GM23338 (cell line): ENCODE results near the gene SYTL1. TPM values are rescaled to one million over a fixed set of nuclear protein-coding genes. Genes with fewer than 3 reads are reported as not detected.

Experiments
- ATAC-seq: fragments of 200-7000 bp; cut with Tn5 transposase; 3 replicates; pipeline ENCODE4 v1.9.1; 2020
- DNase-seq: peaks from one replicate; pipeline ENCODE4 v3.0.0-alpha.2; 2015; ENCODE audit warnings: low spot score
- H2AFZ ChIP-seq: fragments of 200-600 bp; sonication (generic); 2 replicates; pipeline ENCODE4 v1.8.0; 2016; ENCODE audit warnings: antibody characterized with exemption, mild to moderate bottlenecking, moderate library complexity
- H3F3A ChIP-seq: fragments of 200-600 bp; sonication (generic); replicated peaks from 2 replicates; pipeline ENCODE4 v1.8.0; 2017; ENCODE audit warnings: antibody characterized with exemption, mixed run types, low read depth
- H3K27ac ChIP-seq: fragments of 200-600 bp; sonication (generic); 2 replicates; pipeline ENCODE4 v1.6.1; 2016; ENCODE audit warnings: low read depth
- H3K27me3 ChIP-seq: fragments of 200-600 bp; sonication (generic); 2 replicates; pipeline ENCODE4 v1.8.0; 2016; ENCODE audit warnings: mild to moderate bottlenecking, mixed run types, moderate library complexity; ENCODE audit not compliant: insufficient read depth
- H3K36me3 ChIP-seq: fragments of 200-600 bp; sonication (generic); 2 replicates; pipeline ENCODE4 v1.8.0; 2016; ENCODE audit warnings: mild to moderate bottlenecking; ENCODE audit not compliant: insufficient read depth
- H3K4me1 ChIP-seq: fragments of 200-600 bp; sonication (generic); 2 replicates; pipeline ENCODE4 v1.8.0; 2016; ENCODE audit warnings: mild to moderate bottlenecking, moderate library complexity; ENCODE audit not compliant: insufficient read depth
- H3K4me2 ChIP-seq: fragments of 200-600 bp; sonication (generic); 2 replicates; pipeline ENCODE4 v1.7.1; 2017; ENCODE audit warnings: mixed run types
- H3K4me3 ChIP-seq: fragments of 200-600 bp; sonication (generic); 2 replicates; pipeline ENCODE4 v1.6.1; 2016; ENCODE audit warnings: mixed run types
- H3K79me2 ChIP-seq: fragments of 200-600 bp; sonication (generic); replicated peaks from 2 replicates; pipeline ENCODE4 v1.8.0; 2017; ENCODE audit warnings: mild to moderate bottlenecking; ENCODE audit not compliant: insufficient read depth
- H3K9me2 ChIP-seq: fragments of 200-600 bp; sonication (generic); 2 replicates; pipeline ENCODE4 v1.8.0; 2017; ENCODE audit not compliant: insufficient read depth
- H4K20me1 ChIP-seq: fragments of 200-600 bp; sonication (generic); replicated peaks from 2 replicates; pipeline ENCODE4 v1.8.0; 2017; ENCODE audit warnings: mild to moderate bottlenecking; ENCODE audit not compliant: insufficient read depth
- H3K27ac Mint-ChIP-seq: 2 replicates; pipeline ENCODE4 v1.8.0; 2020; ENCODE audit warnings: inconsistent platforms, mild to moderate bottlenecking, moderate library complexity, mixed read lengths
- H3K27me3 Mint-ChIP-seq: 3 replicates; pipeline ENCODE4 v1.8.0; 2022; ENCODE audit warnings: low read depth, mild to moderate bottlenecking, moderate library complexity, mixed read lengths, inconsistent platforms; ENCODE audit not compliant: insufficient read depth, poor library complexity
- H3K36me3 Mint-ChIP-seq: 3 replicates; pipeline ENCODE4 v1.8.0; 2021; ENCODE audit warnings: low read depth, mild to moderate bottlenecking, inconsistent platforms, moderate library complexity, mixed read lengths
- H3K4me1 Mint-ChIP-seq: 3 replicates; pipeline ENCODE4 v1.8.0; 2020; ENCODE audit warnings: mild to moderate bottlenecking, inconsistent platforms, mixed read lengths
- H3K4me3 Mint-ChIP-seq: 3 replicates; pipeline ENCODE4 v1.8.0; 2021; ENCODE audit warnings: moderate library complexity, mild to moderate bottlenecking, inconsistent platforms, mixed read lengths
- H3K9me3 Mint-ChIP-seq: 3 replicates; pipeline ENCODE4 v1.8.0; 2020; ENCODE audit warnings: moderate library complexity, mild to moderate bottlenecking, inconsistent platforms, mixed read lengths
- CREB1 ChIP-seq: fragments of 250-450 bp; sonication (Bioruptor Pico); IDR thresholded peaks from 2 replicates; pipeline ENCODE4 v1.5.0; 2020; ENCODE audit warnings: low read depth, mild to moderate bottlenecking, moderate library complexity
- CTCF ChIP-seq, 2 experiments: fragments of 200-600 bp in 1 of 2; sonication (generic) in 1 of 2; conservative IDR thresholded peaks; 2 replicates each; pipeline versions ENCODE4 v1.5.1 to v1.6.1; 2016 to 2017; ENCODE audit warnings: antibody characterized with exemption in 2 of 2, low read depth in 2 of 2, mild to moderate bottlenecking in 2 of 2, moderate library complexity in 1 of 2
- EZH2 ChIP-seq: fragments of 200-600 bp; sonication (generic); IDR thresholded peaks from one replicate; pipeline ENCODE4 v1.8.0; 2017; ENCODE audit warnings: antibody characterized with exemption, mild to moderate bottlenecking, low read depth; ENCODE audit not compliant: unreplicated experiment
- EZH2phosphoT487 ChIP-seq: fragments of 200-600 bp; sonication (generic); IDR thresholded peaks from one replicate; pipeline ENCODE4 v1.8.1; 2018; ENCODE audit warnings: antibody characterized with exemption; ENCODE audit not compliant: unreplicated experiment
- JUNB ChIP-seq: IDR thresholded peaks from one replicate; pipeline ENCODE4 v1.6.1; 2016; ENCODE audit warnings: antibody characterized with exemption; ENCODE audit not compliant: unreplicated experiment
- NANOG ChIP-seq: IDR thresholded peaks from 2 replicates; pipeline ENCODE4 v1.6.1; 2016; ENCODE audit warnings: antibody characterized with exemption, borderline replicate concordance
- REST ChIP-seq: IDR thresholded peaks from one replicate; pipeline ENCODE4 v1.6.1; 2018; ENCODE audit warnings: antibody characterized with exemption; ENCODE audit not compliant: unreplicated experiment
- ZNF114 ChIP-seq: fragments of 250-450 bp; sonication (Bioruptor Pico); IDR thresholded peaks from 2 replicates; pipeline ENCODE4 v1.5.0; 2020; ENCODE audit warnings: mild to moderate bottlenecking, moderate library complexity
- ZNF331 ChIP-seq: fragments of 250-450 bp; sonication (Bioruptor Pico); IDR thresholded peaks from 2 replicates; pipeline ENCODE4 v1.5.0; 2020; ENCODE audit warnings: low read depth, mild to moderate bottlenecking, moderate library complexity
- polyA plus RNA-seq: library from polyadenylated mRNA; unstranded; fragments of >200 nt; fragmentation: Nextera tagmentation; extraction: Ambion mirVana; gene quantifications from 2 replicates; pipeline ENCODE4 v1.2.1, GENCODE V29; 2016
- total RNA-seq: library from RNA; depleted of rRNA; stranded (reverse); fragments of >200 nt; shearing (Covaris generic); gene quantifications from 2 replicates; pipeline ENCODE4 v1.2.3, GENCODE V29; 2014
- TF ChIP-seq, protein P1 (sequence below): fragments of 250-450 bp; sonication (Bioruptor Pico); IDR thresholded peaks from 2 replicates; pipeline ENCODE4 v1.5.0; 2020; ENCODE audit warnings: mild to moderate bottlenecking, moderate library complexity
- TF ChIP-seq, protein P2 (sequence below): IDR thresholded peaks from 2 replicates; pipeline ENCODE4 v1.6.1; 2016; ENCODE audit warnings: antibody characterized with exemption

Gene SYTL1
- total and polyA plus RNA-seq, 2 experiments from 2014 or later, result 4.9 to 12.3 TPM

DNA sequence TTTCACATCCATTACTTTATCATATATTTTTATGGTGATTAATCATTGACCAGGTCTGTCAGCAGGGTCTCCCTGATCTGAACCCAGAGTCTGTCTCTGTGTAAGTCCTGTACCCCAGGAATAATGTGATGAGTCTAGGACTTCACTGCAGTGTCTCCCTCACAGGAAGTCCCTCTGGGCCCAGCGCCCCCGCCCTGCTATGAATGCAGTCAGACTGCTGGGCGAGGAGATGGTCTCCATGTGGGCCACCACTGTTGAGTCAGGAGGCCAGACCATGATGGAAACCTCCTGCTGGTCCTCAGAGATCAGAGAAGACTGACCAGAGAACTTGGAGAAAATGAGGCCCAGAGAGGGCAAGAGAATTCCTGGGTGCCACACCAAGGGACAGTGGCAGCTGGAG lies 10.4 kb upstream of the SYTL1 start:
- no peak overlapping the region for H3K4me2 ChIP-seq
- peaks cover 44% of the 10 kb centered on the region for H3K36me3 Mint-ChIP-seq
- no peak overlapping the region for H3K4me3 ChIP-seq
- peaks cover 9% of the 10 kb centered on the region for H3K27me3 Mint-ChIP-seq
- peaks cover 15% of the 10 kb centered on the region for H4K20me1 ChIP-seq
- DNase-seq (no peak), ATAC-seq (no peak)
- H3K4me3 Mint-ChIP-seq, result no peak overlapping the region
- no peaks in the 10 kb centered on the region for H3K4me1 ChIP-seq
- no peak overlapping the region for H3K27ac ChIP-seq
- H3K9me2 ChIP-seq, result no peaks in the 10 kb centered on the region
- no peak overlapping the region for H3K27ac Mint-ChIP-seq
- no peak overlapping the region for H2AFZ ChIP-seq
- TF ChIP-seq REST (no peak), EZH2 (no peak), ZNF114 (CRISPR knock-in tag) (no peak), JUNB (no peak), CREB1 (no peak), EZH2phosphoT487 (no peak), CTCF (conservative IDR thresholded peaks at IDR 0.05; ENCODE audit: low read depth in 2 of 2) (no peak), ZNF331 (CRISPR knock-in tag) (no peak), NANOG (no peak)
- TF ChIP-seq, protein P1, sequence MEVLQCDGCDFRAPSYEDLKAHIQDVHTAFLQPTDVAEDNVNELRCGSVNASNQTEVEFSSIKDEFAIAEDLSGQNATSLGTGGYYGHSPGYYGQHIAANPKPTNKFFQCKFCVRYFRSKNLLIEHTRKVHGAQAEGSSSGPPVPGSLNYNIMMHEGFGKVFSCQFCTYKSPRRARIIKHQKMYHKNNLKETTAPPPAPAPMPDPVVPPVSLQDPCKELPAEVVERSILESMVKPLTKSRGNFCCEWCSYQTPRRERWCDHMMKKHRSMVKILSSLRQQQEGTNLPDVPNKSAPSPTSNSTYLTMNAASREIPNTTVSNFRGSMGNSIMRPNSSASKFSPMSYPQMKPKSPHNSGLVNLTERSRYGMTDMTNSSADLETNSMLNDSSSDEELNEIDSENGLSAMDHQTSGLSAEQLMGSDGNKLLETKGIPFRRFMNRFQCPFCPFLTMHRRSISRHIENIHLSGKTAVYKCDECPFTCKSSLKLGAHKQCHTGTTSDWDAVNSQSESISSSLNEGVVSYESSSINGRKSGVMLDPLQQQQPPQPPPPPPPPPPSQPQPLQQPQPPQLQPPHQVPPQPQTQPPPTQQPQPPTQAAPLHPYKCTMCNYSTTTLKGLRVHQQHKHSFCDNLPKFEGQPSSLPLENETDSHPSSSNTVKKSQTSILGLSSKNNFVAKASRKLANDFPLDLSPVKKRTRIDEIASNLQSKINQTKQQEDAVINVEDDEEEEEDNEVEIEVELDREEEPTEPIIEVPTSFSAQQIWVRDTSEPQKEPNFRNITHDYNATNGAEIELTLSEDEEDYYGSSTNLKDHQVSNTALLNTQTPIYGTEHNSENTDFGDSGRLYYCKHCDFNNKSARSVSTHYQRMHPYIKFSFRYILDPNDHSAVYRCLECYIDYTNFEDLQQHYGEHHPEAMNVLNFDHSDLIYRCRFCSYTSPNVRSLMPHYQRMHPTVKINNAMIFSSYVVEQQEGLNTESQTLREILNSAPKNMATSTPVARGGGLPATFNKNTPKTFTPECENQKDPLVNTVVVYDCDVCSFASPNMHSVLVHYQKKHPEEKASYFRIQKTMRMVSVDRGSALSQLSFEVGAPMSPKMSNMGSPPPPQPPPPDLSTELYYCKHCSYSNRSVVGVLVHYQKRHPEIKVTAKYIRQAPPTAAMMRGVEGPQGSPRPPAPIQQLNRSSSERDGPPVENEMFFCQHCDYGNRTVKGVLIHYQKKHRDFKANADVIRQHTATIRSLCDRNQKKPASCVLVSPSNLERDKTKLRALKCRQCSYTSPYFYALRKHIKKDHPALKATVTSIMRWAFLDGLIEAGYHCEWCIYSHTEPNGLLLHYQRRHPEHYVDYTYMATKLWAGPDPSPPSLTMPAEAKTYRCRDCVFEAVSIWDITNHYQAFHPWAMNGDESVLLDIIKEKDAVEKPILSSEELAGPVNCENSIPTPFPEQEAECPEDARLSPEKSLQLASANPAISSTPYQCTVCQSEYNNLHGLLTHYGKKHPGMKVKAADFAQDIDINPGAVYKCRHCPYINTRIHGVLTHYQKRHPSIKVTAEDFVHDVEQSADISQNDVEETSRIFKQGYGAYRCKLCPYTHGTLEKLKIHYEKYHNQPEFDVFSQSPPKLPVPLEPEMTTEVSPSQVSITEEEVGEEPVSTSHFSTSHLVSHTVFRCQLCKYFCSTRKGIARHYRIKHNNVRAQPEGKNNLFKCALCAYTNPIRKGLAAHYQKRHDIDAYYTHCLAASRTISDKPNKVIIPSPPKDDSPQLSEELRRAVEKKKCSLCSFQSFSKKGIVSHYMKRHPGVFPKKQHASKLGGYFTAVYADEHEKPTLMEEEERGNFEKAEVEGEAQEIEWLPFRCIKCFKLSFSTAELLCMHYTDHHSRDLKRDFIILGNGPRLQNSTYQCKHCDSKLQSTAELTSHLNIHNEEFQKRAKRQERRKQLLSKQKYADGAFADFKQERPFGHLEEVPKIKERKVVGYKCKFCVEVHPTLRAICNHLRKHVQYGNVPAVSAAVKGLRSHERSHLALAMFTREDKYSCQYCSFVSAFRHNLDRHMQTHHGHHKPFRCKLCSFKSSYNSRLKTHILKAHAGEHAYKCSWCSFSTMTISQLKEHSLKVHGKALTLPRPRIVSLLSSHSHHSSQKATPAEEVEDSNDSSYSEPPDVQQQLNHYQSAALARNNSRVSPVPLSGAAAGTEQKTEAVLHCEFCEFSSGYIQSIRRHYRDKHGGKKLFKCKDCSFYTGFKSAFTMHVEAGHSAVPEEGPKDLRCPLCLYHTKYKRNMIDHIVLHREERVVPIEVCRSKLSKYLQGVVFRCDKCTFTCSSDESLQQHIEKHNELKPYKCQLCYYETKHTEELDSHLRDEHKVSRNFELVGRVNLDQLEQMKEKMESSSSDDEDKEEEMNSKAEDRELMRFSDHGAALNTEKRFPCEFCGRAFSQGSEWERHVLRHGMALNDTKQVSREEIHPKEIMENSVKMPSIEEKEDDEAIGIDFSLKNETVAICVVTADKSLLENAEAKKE (CRISPR knock-in tag), result no peak
- TF ChIP-seq, protein P2, sequence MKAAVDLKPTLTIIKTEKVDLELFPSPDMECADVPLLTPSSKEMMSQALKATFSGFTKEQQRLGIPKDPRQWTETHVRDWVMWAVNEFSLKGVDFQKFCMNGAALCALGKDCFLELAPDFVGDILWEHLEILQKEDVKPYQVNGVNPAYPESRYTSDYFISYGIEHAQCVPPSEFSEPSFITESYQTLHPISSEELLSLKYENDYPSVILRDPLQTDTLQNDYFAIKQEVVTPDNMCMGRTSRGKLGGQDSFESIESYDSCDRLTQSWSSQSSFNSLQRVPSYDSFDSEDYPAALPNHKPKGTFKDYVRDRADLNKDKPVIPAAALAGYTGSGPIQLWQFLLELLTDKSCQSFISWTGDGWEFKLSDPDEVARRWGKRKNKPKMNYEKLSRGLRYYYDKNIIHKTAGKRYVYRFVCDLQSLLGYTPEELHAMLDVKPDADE, result no peak
- H3F3A ChIP-seq, result peaks cover 5% of the 10 kb centered on the region; the same call in 1 of the 2 replicates
- H3K36me3 ChIP-seq, result peaks cover 4% of the 10 kb centered on the region; the same call in 1 of the 2 replicates
- no peaks in the 10 kb centered on the region for H3K27me3 ChIP-seq
- no peaks in the 10 kb centered on the region for H3K4me1 Mint-ChIP-seq
- H3K79me2 ChIP-seq, result peaks cover 25% of the 10 kb centered on the region
- H3K9me3 Mint-ChIP-seq, result no peaks in the 10 kb centered on the region
